OCI-LY3 (cell line): ENCODE results near the gene SERPINA12.

Source experiments
- CTCF ChIP-seq: fragments of 200-600, 300-600 bp; sonication (generic); IDR thresholded peaks from 2 replicates; pipeline ENCODE4 v1.5.1; 2014; ENCODE audit warnings: antibody characterized with exemption, low read length, low read depth
- EZH2phosphoT487 ChIP-seq: fragments of 200-600 bp; shearing (Covaris generic); IDR thresholded peaks from 2 replicates; pipeline ENCODE4 v1.6.1; 2018; ENCODE audit warnings: antibody characterized with exemption, mixed run types, low read depth

GRCh38 chr14:94545131-94545841 is 36.0 kb upstream of the SERPINA12 start:
- TF ChIP-seq CTCF (no peak), EZH2phosphoT487 (no peak)
